Right ventricle myocardium inferior (tissue), 1 donor: ENCODE measurements around the gene SLC12A9. TPM values are rescaled to one million over a fixed set of nuclear protein-coding genes. Genes with fewer than 3 reads are reported as not detected.

Experiments
- ATAC-seq: fragments of 200-7000 bp; cut with Tn5 transposase; one replicate; pipeline ENCODE4 v1.9.1; 2020; ENCODE audit warnings: mild to moderate bottlenecking, moderate library complexity
- DNase-seq: peaks from one replicate; pipeline ENCODE4 v3.0.0; 2021; ENCODE audit errors: missing footprints
- intact Hi-C: fragments of 100-400 bp; cut with DNase I; formaldehyde crosslinking; loops from one replicate; pipeline ENCODE4 v1.11.0; 2022
- total RNA-seq: library from RNA; stranded (reverse); fragmentation: NEBNext Ultra II Directional; extraction: Animal tissue kit (Norgen Biotek cat#: 25700); gene quantifications from one replicate; pipeline ENCODE4 v1.2.1, GENCODE V29; 2021
- donor health status: DM: no; HTN: yes; CAD: no; lungs with severe emphysema.

The SLC12A9 gene
- total RNA-seq, 1 donor from 2014 or later = 10.2 TPM

DNA sequence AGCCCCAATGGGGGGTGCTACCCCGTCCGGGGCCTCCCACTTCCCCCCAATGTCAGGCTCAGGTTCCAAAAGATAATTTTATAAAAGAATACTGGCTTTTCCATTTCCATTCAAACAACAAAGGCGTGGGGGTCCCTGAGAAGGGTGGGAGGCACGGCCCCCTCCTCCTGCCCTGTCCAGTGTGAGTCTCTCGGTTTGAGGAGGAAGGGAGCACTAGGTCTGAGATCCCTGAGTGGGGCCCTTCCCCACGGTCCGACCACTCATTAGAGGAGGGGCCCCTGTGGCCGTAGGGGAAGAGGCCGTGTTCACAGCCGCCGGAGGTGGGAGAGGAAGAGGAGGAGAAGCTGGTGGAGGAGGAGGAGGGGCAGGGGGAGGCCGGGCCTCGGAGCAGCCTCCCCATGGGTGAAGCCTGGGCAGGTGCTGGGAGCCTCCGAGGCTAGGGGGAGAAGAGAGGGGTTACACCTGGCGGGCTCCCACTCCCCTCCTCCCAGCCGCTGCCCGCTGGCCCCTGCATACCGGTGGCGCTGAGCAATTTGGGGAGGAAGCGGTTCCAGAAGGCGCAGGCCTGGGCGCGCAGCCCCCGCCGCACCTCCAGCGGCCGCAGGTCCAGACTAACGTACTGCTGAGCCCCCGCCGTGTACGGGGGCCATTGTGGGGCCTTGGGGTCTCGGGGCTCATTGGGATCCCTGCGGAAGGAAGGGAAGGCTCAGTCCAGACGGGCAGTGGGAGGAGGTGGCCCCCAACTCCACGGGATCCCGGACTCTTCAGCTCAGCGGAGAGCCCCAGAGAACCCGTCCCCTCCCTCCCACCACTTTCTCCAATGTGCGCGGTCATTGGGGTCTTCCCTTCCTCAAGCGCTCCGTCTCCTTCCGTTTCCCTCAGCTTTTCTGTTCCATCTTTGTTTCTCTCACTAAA, 38.4 kb downstream of the SLC12A9 start:
- peak; percentile 67 for DNase-seq
- no peak for ATAC-seq
- intact Hi-C loops = no loop called here

- ATAC-seq = no peak
- no peak for DNase-seq
- intact Hi-C loops = no loop called here
Observed at GRCh38 chr7:100891568-100892247, 39.2 kb downstream of the SLC12A9 start.

DNA sequence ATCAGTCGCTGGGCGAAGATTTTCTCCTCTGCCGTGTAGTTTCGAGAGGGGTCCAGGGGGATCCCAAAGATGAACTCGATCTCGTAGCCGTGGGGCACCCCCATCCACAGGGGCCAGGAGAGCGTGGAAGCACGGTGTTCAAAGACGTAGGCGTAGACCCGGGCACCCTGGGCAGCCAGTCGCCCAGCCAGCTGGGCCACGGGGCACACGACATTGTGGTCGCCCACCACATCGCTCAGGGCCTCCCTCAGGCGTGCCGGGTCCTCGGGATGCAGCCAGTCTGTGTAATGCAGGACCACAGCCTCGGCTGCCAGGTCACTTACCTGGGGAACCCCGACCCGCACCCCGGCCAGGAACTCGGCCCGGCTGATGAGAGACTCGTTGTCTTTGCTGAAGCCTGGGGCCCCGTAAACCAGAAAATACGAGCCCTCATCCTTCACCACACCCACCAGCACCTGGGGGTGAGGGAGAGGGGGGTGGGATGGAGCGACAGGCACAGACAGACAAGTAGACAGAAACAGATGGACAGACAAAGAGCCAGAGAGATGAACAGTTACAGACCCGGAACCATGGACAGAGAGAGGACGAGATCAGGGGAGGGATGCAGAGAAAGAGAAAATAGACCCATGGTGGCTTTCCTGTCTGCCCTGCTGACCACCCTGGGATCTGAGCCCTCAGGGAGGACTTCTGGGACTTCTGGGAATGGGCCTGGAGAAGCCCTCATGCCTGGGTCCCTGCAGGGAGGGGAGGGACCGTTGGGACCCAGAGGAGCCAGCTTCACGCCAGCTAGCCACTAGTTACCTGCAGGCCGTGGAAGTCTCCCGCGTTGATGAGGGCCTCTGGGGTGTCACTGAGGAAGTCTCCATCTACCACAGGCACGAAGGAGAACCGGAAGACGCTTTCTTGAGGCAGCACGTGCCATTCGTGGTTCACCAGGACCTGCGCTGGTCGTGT, 40.1 kb downstream of the SLC12A9 start:
- intact Hi-C loops = no loop called here
- ATAC-seq = no peak
- DNase-seq = peak; percentile 68

- peak; percentile 28 for DNase-seq
- ATAC-seq = no peak
- intact Hi-C loops = no loop called here
Observed at GRCh38 chr7:100893318-100893895, 40.9 kb downstream of the SLC12A9 start.

DNA sequence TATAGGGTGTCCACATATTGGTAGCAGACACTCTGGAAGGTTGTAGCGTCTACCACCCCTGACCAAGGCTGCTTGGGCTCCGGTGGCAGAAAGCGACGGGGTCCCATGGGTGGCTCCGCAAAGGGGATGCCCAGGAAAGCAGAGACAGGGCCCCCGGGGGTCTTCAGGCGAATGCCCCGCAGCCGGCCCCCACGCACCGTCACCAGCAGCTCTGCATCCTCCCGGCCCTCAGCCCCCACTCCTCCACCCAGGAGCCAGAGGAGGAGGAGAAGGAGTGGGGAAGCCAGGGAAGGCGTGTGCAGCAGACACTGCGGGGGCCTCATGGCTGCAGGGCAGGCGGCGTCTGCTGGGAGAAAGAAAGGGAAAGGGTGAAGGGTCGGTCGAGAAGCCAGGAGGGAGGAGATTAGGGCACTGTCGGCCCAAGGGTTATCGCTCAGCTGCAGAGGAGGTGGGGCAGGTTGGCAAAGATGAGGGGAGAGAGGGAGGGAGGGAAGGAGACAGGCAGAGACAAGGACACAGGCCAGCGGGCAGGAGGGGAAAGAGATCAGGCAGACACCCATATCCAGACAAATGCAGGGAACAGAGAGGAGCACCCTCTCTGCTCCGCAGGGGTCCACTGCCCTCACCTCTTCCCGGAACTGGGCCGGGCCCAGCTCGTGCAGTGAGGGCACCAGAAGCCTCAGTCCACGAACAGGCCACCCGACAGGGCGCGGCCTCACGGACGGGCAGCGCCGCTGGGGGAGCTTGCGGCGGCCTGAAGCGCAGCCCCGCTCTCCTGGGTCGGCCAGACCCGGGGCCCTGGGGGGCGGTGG, 41.6 kb downstream of the SLC12A9 start:
- DNase-seq = peak; percentile 33
- intact Hi-C loops = no loop called here

GRCh38 chr7:100894860-100895700, 42.6 kb downstream of the SLC12A9 start:
- ATAC-seq (no peak), DNase-seq (peak; percentile 86)
- intact Hi-C loops = loop anchor here (5.0 kb wide), 1 partner anchor 182 kb away; no protein-coding TSS in a partner anchor

More for the DNA sequence above, 41.6 kb downstream of the SLC12A9 start:
- no peak for ATAC-seq

DNA sequence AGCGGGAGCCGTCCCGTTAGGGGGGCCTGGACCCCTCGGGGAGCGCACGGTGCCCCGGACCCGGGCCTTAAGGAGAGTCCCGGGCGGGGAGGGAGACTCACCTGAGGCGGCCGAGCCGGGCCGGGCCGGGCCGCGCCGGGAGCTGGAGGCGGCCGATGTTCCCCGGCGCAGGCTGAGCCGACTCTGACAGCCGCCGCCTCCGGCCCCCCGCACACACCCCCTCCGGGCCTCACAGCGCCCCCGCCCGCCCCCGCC, 43.1 kb downstream of the SLC12A9 start, which contains the start of gene ACHE:
Gene ACHE, minus strand, starts transcription at position 188 of the 255 bp plus-strand sequence. CDS start 1,656 bp downstream, outside the sequence.
- DNase-seq (no peak), ATAC-seq (no peak)
- intact Hi-C loops = loop anchor here (5.0 kb wide), 1 partner anchor 182 kb away; no protein-coding TSS in a partner anchor

GRCh38 chr7:100895956-100896731, 43.6 kb downstream of the SLC12A9 start:
- DNase-seq = peak; percentile 63

GRCh38 chr7:100896732-100897608, 44.5 kb downstream of the SLC12A9 start:
- DNase-seq = peak; percentile 80
- ATAC-seq = no peak
- intact Hi-C loops = loop anchor here (1.0 to 5.0 kb wide), 2 partner anchors 162 to 180 kb away; no protein-coding TSS in a partner anchor

More at GRCh38 chr7:100895956-100896731, 43.6 kb downstream of the SLC12A9 start:
- intact Hi-C loops = loop anchor here (5.0 kb wide), 1 partner anchor 181 kb away; no protein-coding TSS in a partner anchor
- no peak for ATAC-seq

- no peak for DNase-seq
- ATAC-seq = no peak
- intact Hi-C loops = loop anchor here (1.0 to 5.0 kb wide), 2 partner anchors 161 to 179 kb away; no protein-coding TSS in a partner anchor
Observed at GRCh38 chr7:100897772-100898454, 45.4 kb downstream of the SLC12A9 start.

DNA sequence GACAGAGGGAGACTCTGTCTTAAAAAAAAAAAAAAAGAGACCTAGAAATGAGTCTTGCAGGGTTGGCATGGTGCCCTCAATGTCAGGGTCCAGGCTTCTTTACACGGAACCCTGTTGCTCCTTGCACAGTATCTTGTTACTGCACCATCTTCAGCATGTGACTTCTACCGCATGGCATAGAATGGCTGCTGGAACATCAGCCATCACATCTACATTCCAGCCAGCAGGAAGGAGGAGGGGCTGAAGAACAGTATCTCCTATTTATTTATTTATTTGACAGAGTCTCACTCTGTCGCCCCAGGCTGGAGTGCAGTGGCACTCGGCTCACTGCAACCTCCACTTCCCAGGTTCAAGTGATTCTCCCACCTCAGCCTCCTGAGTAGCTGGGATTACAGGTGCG, 46.9 kb downstream of the SLC12A9 start:
- intact Hi-C loops = loop anchor here (5.0 kb wide), 1 partner anchor 178 kb away; no protein-coding TSS in a partner anchor
- no peak for DNase-seq
- no peak for ATAC-seq

- intact Hi-C loops = no loop called here
- DNase-seq = no peak
- no peak for ATAC-seq
Observed at GRCh38 chr7:100900978-100901377, 48.5 kb downstream of the SLC12A9 start.

GRCh38 chr7:100901921-100902332, 49.4 kb downstream of the SLC12A9 start:
- intact Hi-C loops = no loop called here
- DNase-seq (no peak), ATAC-seq (no peak)

- no peak for ATAC-seq
- intact Hi-C loops = no loop called here
- no peak for DNase-seq
Observed at GRCh38 chr7:100902638-100903037, 50.1 kb downstream of the SLC12A9 start.
